B cell (primary cell): ENCODE data around the gene STRBP. TPM values are rescaled to one million over a fixed set of nuclear protein-coding genes. Genes with fewer than 3 reads are reported as not detected.

ENCODE experiments used
- ATAC-seq: fragments of 200-7000 bp; cut with Tn5 transposase; one replicate; pipeline ENCODE4 v1.10.0; 2021; ENCODE audit warnings: low read depth, mild to moderate bottlenecking, moderate number of reproducible peaks, moderate library complexity
- CTCF ChIA-PET: fragments of 350-600 bp; sonication (Branson Sonifier 250); formaldehyde crosslinking; loops from one replicate; lab custom pipeline; 2021; ENCODE audit warnings: antibody characterized with exemption, inconsistent platforms; lab: Charles Lee
- POLR2A ChIA-PET: fragments of 350-600 bp; sonication (Branson Sonifier 250); formaldehyde crosslinking; loops from one replicate; lab custom pipeline; 2021; ENCODE audit warnings: antibody characterized with exemption; lab: Charles Lee
- DNase-seq: peaks from one replicate; pipeline ENCODE4 v3.0.0; 2013
- H2AFZ ChIP-seq: 2 replicates; pipeline ENCODE4 v1.6.1; 2012; ENCODE audit warnings: mild to moderate bottlenecking, low read depth, low read length; ENCODE audit not compliant: insufficient read depth, poor library complexity, severe bottlenecking
- H3K27ac ChIP-seq, 2 donors: 1 replicate in 1 of 2; 2 replicates in 1 of 2; pipeline ENCODE4 v1.5.1; 2012 to 2013; ENCODE audit warnings: low read length in 2 of 2, mild to moderate bottlenecking in 2 of 2, moderate library complexity in 1 of 2
- H3K27me3 ChIP-seq, 4 experiments: fragments of 200-600 bp in 1 of 4; sonication (generic) in 1 of 4; replicated peaks in 1 of 4; 1 replicate in 2 of 4; 2 replicates in 2 of 4; pipeline versions ENCODE4 v1.6.1 to v1.7.0; 2013 to 2016; ENCODE audit warnings: low read length in 3 of 4, mild to moderate bottlenecking in 2 of 4, mixed read lengths in 1 of 4, moderate library complexity in 1 of 4; ENCODE audit not compliant: insufficient read depth in 4 of 4, control insufficient read depth in 3 of 4; ENCODE audit errors: control extremely low read depth in 1 of 4
- H3K36me3 ChIP-seq, 2 experiments: replicated peaks in 1 of 2; 1 replicate in 1 of 2; 2 replicates in 1 of 2; pipeline versions ENCODE4 v1.6.1 to v1.7.1; 2013; ENCODE audit warnings: low read length in 1 of 2; ENCODE audit not compliant: insufficient read depth in 2 of 2, control insufficient read depth in 1 of 2; ENCODE audit errors: control extremely low read depth in 1 of 2, extremely low read depth in 1 of 2
- H3K4me1 ChIP-seq, 2 donors: fragments of 200-600 bp in 1 of 2; sonication (generic) in 1 of 2; 1 replicate in 1 of 2; 2 replicates in 1 of 2; pipeline versions ENCODE4 v1.5.1 to v1.6.1; 2013 to 2017; ENCODE audit warnings: low read length in 2 of 2; ENCODE audit not compliant: control insufficient read depth in 2 of 2, insufficient read depth in 2 of 2
- H3K4me2 ChIP-seq: replicated peaks from 2 replicates; pipeline ENCODE3; 2012; ENCODE audit warnings: mild to moderate bottlenecking, low read depth, low read length; ENCODE audit not compliant: poor library complexity, severe bottlenecking
- H3K4me3 ChIP-seq, 5 experiments: fragments of 200-600 bp in 1 of 5; sonication (generic) in 1 of 5; 1 replicate in 3 of 5; 2 replicates in 2 of 5; pipeline versions ENCODE4 v1.5.1 to v1.7.0; 2011 to 2016; ENCODE audit warnings: low read length in 4 of 5, mild to moderate bottlenecking in 4 of 5, low read depth in 2 of 5, control low read depth in 1 of 5, moderate library complexity in 1 of 5; ENCODE audit not compliant: insufficient read depth in 1 of 5; ENCODE audit errors: control extremely low read depth in 1 of 5, extremely low read depth in 1 of 5
- H3K79me2 ChIP-seq: fragments of 200-600 bp; sonication (generic); one replicate; pipeline ENCODE4 v1.6.0; 2016; ENCODE audit warnings: low read length; ENCODE audit not compliant: control insufficient read depth, insufficient read depth
- H3K9ac ChIP-seq: fragments of 200-600 bp; sonication (generic); 2 replicates; pipeline ENCODE4 v1.6.1; 2017; ENCODE audit warnings: mild to moderate bottlenecking, low read length, moderate library complexity
- H3K9me3 ChIP-seq, 3 donors: one replicate each; pipeline versions ENCODE4 v1.6.1 to v1.7.1; 2013; ENCODE audit warnings: low read length in 2 of 3; ENCODE audit not compliant: control insufficient read depth in 2 of 3, insufficient read depth in 1 of 3; ENCODE audit errors: control extremely low read depth in 1 of 3
- H4K20me1 ChIP-seq: 2 replicates; pipeline ENCODE4 v1.6.0; 2012; ENCODE audit warnings: mild to moderate bottlenecking, low read length; ENCODE audit not compliant: insufficient read depth, control insufficient read depth, poor library complexity, severe bottlenecking
- H3K27ac Mint-ChIP-seq: one replicate; pipeline ENCODE4 v1.8.0; 2021; ENCODE audit warnings: mixed read lengths
- H3K27me3 Mint-ChIP-seq: one replicate; pipeline ENCODE4 v1.8.0; 2021; ENCODE audit warnings: mixed read lengths
- H3K4me1 Mint-ChIP-seq: one replicate; pipeline ENCODE4 v1.8.0; 2021; ENCODE audit warnings: mixed read lengths
- H3K4me3 Mint-ChIP-seq: one replicate; pipeline ENCODE4 v1.8.0; 2021; ENCODE audit warnings: mixed read lengths
- H3K9me3 Mint-ChIP-seq: one replicate; pipeline ENCODE4 v1.8.0; 2022; ENCODE audit warnings: mixed read lengths; ENCODE audit not compliant: insufficient read depth
- EZH2 ChIP-seq: IDR thresholded peaks from 2 replicates; pipeline ENCODE4 v1.6.1; 2012; ENCODE audit warnings: borderline replicate concordance, low read depth, mild to moderate bottlenecking, moderate library complexity, low read length; ENCODE audit not compliant: insufficient read depth, poor library complexity, severe bottlenecking
- WGBS: methylation state at CpG from one replicate; pipeline ENCODE4 v1.1.5; 2013; ENCODE audit warnings: missing lambda C conversion rate; ENCODE audit not compliant: insufficient coverage; 5-methylcytosine and 5-hydroxymethylcytosine counted together
- intact Hi-C: fragments of 100-400 bp; cut with micrococcal nuclease; formaldehyde crosslinking; loops from one replicate; pipeline ENCODE4 v1.10.0; 2022
- polyA plus RNA-seq: library from polyadenylated mRNA; depleted of rRNA; stranded (reverse); fragments of >200 nt; gene quantifications from 2 replicates; pipeline ENCODE4 v1.2.3, GENCODE V29; 2012
- total RNA-seq, 2 donors: library from RNA; stranded (reverse); fragments of 120-200 nt in 1 of 2; gene quantifications; 1 replicate in 1 of 2; 2 replicates in 1 of 2; pipeline versions ENCODE4 v1.2.3 to v1.2.4, GENCODE V29; 2013 to 2022
- TF ChIP-seq, protein P1 (sequence below): fragments of 200-600 bp; IDR thresholded peaks from one replicate; pipeline ENCODE4 v1.8.0; 2022; ENCODE audit warnings: antibody characterized with exemption, mild to moderate bottlenecking

Gene STRBP
- total and polyA plus RNA-seq, 2 donors (not counting 1 experiment from before 2014, with no cell fraction given) = 39.1 to 189 TPM

DNA sequence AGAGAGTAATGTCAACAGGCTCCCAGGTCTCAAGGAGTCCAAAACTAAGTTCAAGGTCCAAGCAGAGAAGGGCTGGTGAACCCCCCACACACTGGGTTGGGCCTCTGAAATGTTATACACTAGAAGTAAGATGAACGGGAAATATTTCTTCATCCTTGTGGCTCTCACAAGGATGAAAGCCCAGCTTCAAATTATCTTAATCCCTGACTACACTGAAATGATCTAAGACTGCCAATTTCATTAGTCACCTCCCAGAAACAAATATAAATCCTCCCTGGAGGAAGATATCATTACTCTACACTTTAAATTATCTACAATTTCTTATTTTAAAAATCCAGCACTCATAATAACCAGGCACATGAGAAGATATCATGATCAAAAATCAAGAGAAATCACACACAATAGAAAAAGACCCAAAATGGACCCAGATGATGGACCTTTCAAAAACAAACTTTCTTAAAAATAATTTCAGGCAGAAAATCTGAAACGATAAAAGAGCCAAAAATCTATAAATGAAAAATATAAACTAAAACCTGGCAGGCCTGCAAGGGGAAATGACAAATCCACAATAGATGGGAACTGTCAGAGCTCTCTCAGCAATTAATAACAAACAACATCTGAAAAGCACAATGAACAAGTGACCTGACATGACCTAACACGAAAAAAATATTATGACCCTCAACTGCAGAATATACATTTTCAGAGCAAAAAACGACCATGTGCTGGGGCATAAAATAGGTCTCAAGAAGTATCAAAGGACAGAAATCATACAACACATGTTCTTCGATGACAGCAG is 117.5 kb downstream of the STRBP start:
- H3K4me3 Mint-ChIP-seq = no peak overlapping the region
- no peaks in the 10 kb centered on the region for H3K4me1 Mint-ChIP-seq
- intact Hi-C loops = no loop called here
- no peaks in the 10 kb centered on the region for H4K20me1 ChIP-seq
- H3K79me2 ChIP-seq = peaks cover 14% of the 10 kb centered on the region
- H3K27me3 Mint-ChIP-seq = no peaks in the 10 kb centered on the region
- H3K4me2 ChIP-seq = no peak overlapping the region
- H3K9ac ChIP-seq = no peak overlapping the region
- H3K4me3 ChIP-seq = no peak overlapping the region
- no peaks in the 10 kb centered on the region for H3K27me3 ChIP-seq
- no peak for ATAC-seq
- ChIA-PET CTCF (interaction anchor here (0.5 kb wide), 1 partner anchor 291 kb away, joined by 4 read pairs; no protein-coding TSS in a partner anchor), POLR2A (interaction anchor here (0.6 kb wide), 1 partner anchor 90 kb away, joined by 3 read pairs; no protein-coding TSS in a partner anchor)
- H3K9me3 Mint-ChIP-seq = no peaks in the 10 kb centered on the region
- no peak overlapping the region for H3K27ac Mint-ChIP-seq
- H2AFZ ChIP-seq = no peak overlapping the region
- TF ChIP-seq, protein P1, sequence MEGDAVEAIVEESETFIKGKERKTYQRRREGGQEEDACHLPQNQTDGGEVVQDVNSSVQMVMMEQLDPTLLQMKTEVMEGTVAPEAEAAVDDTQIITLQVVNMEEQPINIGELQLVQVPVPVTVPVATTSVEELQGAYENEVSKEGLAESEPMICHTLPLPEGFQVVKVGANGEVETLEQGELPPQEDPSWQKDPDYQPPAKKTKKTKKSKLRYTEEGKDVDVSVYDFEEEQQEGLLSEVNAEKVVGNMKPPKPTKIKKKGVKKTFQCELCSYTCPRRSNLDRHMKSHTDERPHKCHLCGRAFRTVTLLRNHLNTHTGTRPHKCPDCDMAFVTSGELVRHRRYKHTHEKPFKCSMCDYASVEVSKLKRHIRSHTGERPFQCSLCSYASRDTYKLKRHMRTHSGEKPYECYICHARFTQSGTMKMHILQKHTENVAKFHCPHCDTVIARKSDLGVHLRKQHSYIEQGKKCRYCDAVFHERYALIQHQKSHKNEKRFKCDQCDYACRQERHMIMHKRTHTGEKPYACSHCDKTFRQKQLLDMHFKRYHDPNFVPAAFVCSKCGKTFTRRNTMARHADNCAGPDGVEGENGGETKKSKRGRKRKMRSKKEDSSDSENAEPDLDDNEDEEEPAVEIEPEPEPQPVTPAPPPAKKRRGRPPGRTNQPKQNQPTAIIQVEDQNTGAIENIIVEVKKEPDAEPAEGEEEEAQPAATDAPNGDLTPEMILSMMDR = no peak
- DNase-seq = no peak
- H3K4me1 ChIP-seq = no peaks in the 10 kb centered on the region
- H3K27ac ChIP-seq = no peak overlapping the region
- 100% methylated on average over 2 of the region's 5 CpGs for WGBS
- no peaks in the 10 kb centered on the region for H3K9me3 ChIP-seq
- H3K36me3 ChIP-seq = peaks cover 14 to 82% of the 10 kb centered on the region in 2 experiments

DNA sequence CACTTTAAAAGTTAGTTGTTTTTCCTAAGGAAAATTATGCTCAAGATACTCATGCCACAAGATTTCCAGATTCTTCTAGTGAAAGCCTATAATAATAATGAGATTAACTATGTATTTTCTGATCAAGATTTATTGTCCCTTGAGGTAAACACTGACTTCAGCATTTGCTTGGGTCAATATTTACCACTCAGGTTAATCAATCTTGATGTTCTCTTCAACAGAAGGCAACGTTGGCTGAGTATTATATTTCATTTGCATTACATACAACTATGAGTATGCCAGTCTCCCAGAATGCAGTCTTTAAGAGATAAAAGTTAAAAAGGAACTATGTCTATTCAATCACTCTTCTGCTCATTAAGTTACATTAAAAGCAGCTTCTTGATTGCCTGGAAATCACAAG is 119.3 kb downstream of the STRBP start:
- Histone ChIP-seq H3K27me3 (no peaks in the 10 kb centered on the region), H3K4me1 (no peaks in the 10 kb centered on the region), H3K4me2 (no peak overlapping the region), H3K9me3 (no peaks in the 10 kb centered on the region), H3K4me3 (no peak overlapping the region), H4K20me1 (no peaks in the 10 kb centered on the region), H3K27ac (no peak overlapping the region), H3K36me3 (peaks cover 4 to 73% of the 10 kb centered on the region in 2 experiments), H3K79me2 (peaks cover 11% of the 10 kb centered on the region), H3K9ac (no peak overlapping the region), H2AFZ (no peak overlapping the region)
- Mint-ChIP-seq H3K27ac (peak overlapping the region; percentile 47), H3K4me1 (no peaks in the 10 kb centered on the region), H3K4me3 (no peak overlapping the region), H3K27me3 (no peaks in the 10 kb centered on the region), H3K9me3 (no peaks in the 10 kb centered on the region)
- no CpG with 5 or more reads among the region's 1 CpG for WGBS
- DNase-seq (no peak), ATAC-seq (no peak)
- intact Hi-C loops = no loop called here
- no peak for TF ChIP-seq EZH2
- TF ChIP-seq, protein P1 = no peak
- POLR2A ChIA-PET = no interaction called here
- CTCF ChIA-PET = no interaction called here
